ENCODE measurements around the gene KIRREL3. TPM values are rescaled to one million over a fixed set of nuclear protein-coding genes. Genes with fewer than 3 reads are reported as not detected.

The KIRREL3 gene
- total and polyA plus RNA-seq, 9 of the 15 experiments (the other 6 are each of a cell fraction or from before 2014, with no cell fraction given): 0.04 to 0.10 TPM; not detected in 7

DNA sequence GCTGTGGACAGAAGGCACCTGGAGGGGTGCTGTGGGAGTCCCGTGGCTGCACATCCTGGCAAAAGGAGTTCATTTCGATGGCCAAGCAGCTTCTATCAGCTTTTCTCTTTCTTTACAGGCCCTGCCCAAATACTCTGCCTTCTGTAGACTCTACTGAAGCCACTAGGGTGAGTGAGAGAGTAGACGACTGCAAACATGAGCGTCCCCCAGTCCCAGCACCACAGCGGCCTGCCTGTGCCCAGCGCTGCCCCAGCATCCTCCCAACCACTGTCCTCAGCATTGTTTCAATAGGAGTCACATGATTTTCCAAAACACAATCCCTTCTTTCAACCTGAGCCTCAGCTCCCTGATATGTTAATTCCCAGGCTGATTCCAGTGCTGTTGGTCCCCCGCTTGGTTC is 110.0 kb downstream of the KIRREL3 start:
- Histone ChIP-seq H3K9ac (ENCODE audit: insufficient read depth in 1 of 2, low read depth in 2 of 2, low read length in 2 of 2) (no peak overlapping the region), H3K4me3 (no peak overlapping the region), H3K79me2 (ENCODE audit: control insufficient read depth, insufficient read depth, low read length) (no peaks in the 10 kb centered on the region), H3K36me3 (ENCODE audit: control insufficient read depth, insufficient read depth, low read length) (no peaks in the 10 kb centered on the region), H4K20me1 (replicated peaks; ENCODE audit: control insufficient read depth, insufficient read depth, low read length) (no peaks in the 10 kb centered on the region), H3K9me3 (replicated peaks; ENCODE audit: control insufficient read depth, insufficient read depth, low read depth, low read length) (no peaks in the 10 kb centered on the region), H3K4me2 (ENCODE audit: insufficient read depth, low read length) (no peak overlapping the region), H2AFZ (ENCODE audit: low read depth, low read length) (no peak overlapping the region), H3K9me1 (ENCODE audit: control insufficient read depth, insufficient read depth, low read length) (no peaks in the 10 kb centered on the region), H3K4me1 (replicated peaks in 1 of 2; ENCODE audit: control insufficient read depth in 2 of 2, insufficient read depth in 2 of 2, low read length in 2 of 2) (no peaks in the 10 kb centered on the region), H3K27me3 (ENCODE audit: control insufficient read depth in 2 of 2, insufficient read depth in 2 of 2, low read length in 2 of 2) (peaks cover 0 to 3% of the 10 kb centered on the region in 2 experiments; a peak in 1 of 5 replicates), H3K27ac (ENCODE audit: extremely low read depth, low read depth, low read length) (no peak overlapping the region)
- FAIRE-seq: no peak
- DNase-seq (ENCODE audit: extremely low read depth in 1 of 4, low spot score in 3 of 4): peak in 1 of 4 experiments; percentile 1
- BruUV-seq (replicated peaks): no TSS peak
- CTCF ChIA-PET (ENCODE audit: low intra/inter-chr PET ratio): no interaction called here
- in situ Hi-C loops (cut with MboI) (no loop called here), intact Hi-C loops (cut with micrococcal nuclease) (no loop called here)
- POLR2A ChIA-PET: interaction anchor here (0.6 kb wide), 1 partner anchor 1651 kb away, joined by 3 read pairs; no protein-coding TSS in a partner anchor
- ATAC-seq: peak; percentile 70
- WGBS (ENCODE audit: insufficient coverage, low coverage, missing lambda C conversion rate): 0% methylated on average over 7 of the region's 7 CpGs
- no peak for TF ChIP-seq ATF1 (CRISPR knock-in tag; IDR thresholded peaks at IDR 0.05)
- TF ChIP-seq ATF1 (tag; IDR thresholded peaks at IDR 0.05): no peak
- no peak for TF ChIP-seq ZC3H4 (CRISPR knock-in tag; IDR thresholded peaks at IDR 0.05; ENCODE audit: borderline replicate concordance)
- no peak for TF ChIP-seq NFXL1 (CRISPR knock-in tag; IDR thresholded peaks at IDR 0.05)
- TF ChIP-seq, protein P1, sequence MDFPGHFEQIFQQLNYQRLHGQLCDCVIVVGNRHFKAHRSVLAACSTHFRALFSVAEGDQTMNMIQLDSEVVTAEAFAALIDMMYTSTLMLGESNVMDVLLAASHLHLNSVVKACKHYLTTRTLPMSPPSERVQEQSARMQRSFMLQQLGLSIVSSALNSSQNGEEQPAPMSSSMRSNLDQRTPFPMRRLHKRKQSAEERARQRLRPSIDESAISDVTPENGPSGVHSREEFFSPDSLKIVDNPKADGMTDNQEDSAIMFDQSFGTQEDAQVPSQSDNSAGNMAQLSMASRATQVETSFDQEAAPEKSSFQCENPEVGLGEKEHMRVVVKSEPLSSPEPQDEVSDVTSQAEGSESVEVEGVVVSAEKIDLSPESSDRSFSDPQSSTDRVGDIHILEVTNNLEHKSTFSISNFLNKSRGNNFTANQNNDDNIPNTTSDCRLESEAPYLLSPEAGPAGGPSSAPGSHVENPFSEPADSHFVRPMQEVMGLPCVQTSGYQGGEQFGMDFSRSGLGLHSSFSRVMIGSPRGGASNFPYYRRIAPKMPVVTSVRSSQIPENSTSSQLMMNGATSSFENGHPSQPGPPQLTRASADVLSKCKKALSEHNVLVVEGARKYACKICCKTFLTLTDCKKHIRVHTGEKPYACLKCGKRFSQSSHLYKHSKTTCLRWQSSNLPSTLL (IDR thresholded peaks at IDR 0.05): no peak
- TF ChIP-seq, protein P2, sequence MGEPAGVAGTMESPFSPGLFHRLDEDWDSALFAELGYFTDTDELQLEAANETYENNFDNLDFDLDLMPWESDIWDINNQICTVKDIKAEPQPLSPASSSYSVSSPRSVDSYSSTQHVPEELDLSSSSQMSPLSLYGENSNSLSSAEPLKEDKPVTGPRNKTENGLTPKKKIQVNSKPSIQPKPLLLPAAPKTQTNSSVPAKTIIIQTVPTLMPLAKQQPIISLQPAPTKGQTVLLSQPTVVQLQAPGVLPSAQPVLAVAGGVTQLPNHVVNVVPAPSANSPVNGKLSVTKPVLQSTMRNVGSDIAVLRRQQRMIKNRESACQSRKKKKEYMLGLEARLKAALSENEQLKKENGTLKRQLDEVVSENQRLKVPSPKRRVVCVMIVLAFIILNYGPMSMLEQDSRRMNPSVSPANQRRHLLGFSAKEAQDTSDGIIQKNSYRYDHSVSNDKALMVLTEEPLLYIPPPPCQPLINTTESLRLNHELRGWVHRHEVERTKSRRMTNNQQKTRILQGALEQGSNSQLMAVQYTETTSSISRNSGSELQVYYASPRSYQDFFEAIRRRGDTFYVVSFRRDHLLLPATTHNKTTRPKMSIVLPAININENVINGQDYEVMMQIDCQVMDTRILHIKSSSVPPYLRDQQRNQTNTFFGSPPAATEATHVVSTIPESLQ (CRISPR knock-in tag; IDR thresholded peaks at IDR 0.05): no peak
- no peak for TF ChIP-seq PHF20 (IDR thresholded peaks at IDR 0.05; ENCODE audit: partially characterized antibody)
- TF ChIP-seq CUX1 (CRISPR knock-in tag; IDR thresholded peaks at IDR 0.05): no peak

Data from K562 (cell line).